ENCODE data around the gene DLG2. TPM values are rescaled to one million over a fixed set of nuclear protein-coding genes. Genes with fewer than 3 reads are reported as not detected.
"Not testable (repeated sequence)": the region's sequence is repeated elsewhere in the genome, so short reads cannot be mapped to it uniquely, and the experiment has no call there.

Gene DLG2
- total RNA-seq, 1 donor from 2014 or later: 6.1 TPM

- intact Hi-C loops (cut with DNase I): no loop called here
- no peak for ATAC-seq (ENCODE audit: poor library complexity)
These were observed 814.6 kb downstream of the DLG2 start for GRCh38 chr11:84812471-84812969.

GRCh38 chr11:84806354-84806753 lies 820.8 kb downstream of the DLG2 start:
- intact Hi-C loops (cut with DNase I): no loop called here
- DNase-seq (no peak), ATAC-seq (ENCODE audit: poor library complexity) (no peak)

More at GRCh38 chr11:84812471-84812969, 814.6 kb downstream of the DLG2 start:
- no peak for DNase-seq

GRCh38 chr11:84804041-84804440 lies 823.1 kb downstream of the DLG2 start:
- DNase-seq: no peak
- no peak for ATAC-seq (ENCODE audit: poor library complexity)
- intact Hi-C loops (cut with DNase I): no loop called here

GRCh38 chr11:84800755-84801346 lies 826.3 kb downstream of the DLG2 start:
- ATAC-seq (ENCODE audit: poor library complexity) (no peak), DNase-seq (no peak)
- intact Hi-C loops (cut with DNase I): no loop called here

- DNase-seq (no peak), ATAC-seq (ENCODE audit: poor library complexity) (no peak)
- intact Hi-C loops (cut with DNase I): no loop called here
These were observed 828.0 kb downstream of the DLG2 start for GRCh38 chr11:84799112-84799511.

- intact Hi-C loops (cut with DNase I): no loop called here
- ATAC-seq (ENCODE audit: poor library complexity): no peak
- DNase-seq: no peak
These were observed 831.4 kb downstream of the DLG2 start for GRCh38 chr11:84795698-84796097.

- no peak for ATAC-seq (ENCODE audit: poor library complexity)
- no peak for DNase-seq
- intact Hi-C loops (cut with DNase I): no loop called here
These were observed 832.3 kb downstream of the DLG2 start for GRCh38 chr11:84794663-84795443.

- no peak for DNase-seq
- intact Hi-C loops (cut with DNase I): no loop called here
- ATAC-seq (ENCODE audit: poor library complexity): peak; percentile 29
These were observed 833.8 kb downstream of the DLG2 start for GRCh38 chr11:84793318-84793717.

GRCh38 chr11:84790849-84791427 lies 836.2 kb downstream of the DLG2 start:
- intact Hi-C loops (cut with DNase I): no loop called here
- no peak for ATAC-seq (ENCODE audit: poor library complexity)
- no peak for DNase-seq

- intact Hi-C loops (cut with DNase I): no loop called here
- DNase-seq (no peak), ATAC-seq (ENCODE audit: poor library complexity) (no peak)
These were observed 838.9 kb downstream of the DLG2 start for GRCh38 chr11:84788220-84788619.

GRCh38 chr11:84784158-84784557 lies 843.0 kb downstream of the DLG2 start:
- DNase-seq; intact Hi-C loops (cut with DNase I): not testable (repeated sequence)

GRCh38 chr11:84780689-84781293 lies 846.4 kb downstream of the DLG2 start:
- ATAC-seq (ENCODE audit: poor library complexity) (peak; percentile 56), DNase-seq (no peak)
- intact Hi-C loops (cut with DNase I): no loop called here

More at GRCh38 chr11:84784158-84784557, 843.0 kb downstream of the DLG2 start:
- not testable (repeated sequence) for ATAC-seq (ENCODE audit: poor library complexity)

- intact Hi-C loops (cut with DNase I): no loop called here
- ATAC-seq (ENCODE audit: poor library complexity) (no peak), DNase-seq (no peak)
These were observed 851.6 kb downstream of the DLG2 start for GRCh38 chr11:84775503-84775902.

- intact Hi-C loops (cut with DNase I): no loop called here
- no peak for DNase-seq
- ATAC-seq (ENCODE audit: poor library complexity): no peak
These were observed 863.2 kb downstream of the DLG2 start for GRCh38 chr11:84763931-84764330.

GRCh38 chr11:84757711-84758110 lies 869.4 kb downstream of the DLG2 start:
- DNase-seq (no peak), ATAC-seq (ENCODE audit: poor library complexity) (no peak)
- intact Hi-C loops (cut with DNase I): no loop called here

- ATAC-seq (ENCODE audit: poor library complexity) (no peak), DNase-seq (no peak)
- intact Hi-C loops (cut with DNase I): no loop called here
These were observed 875.8 kb downstream of the DLG2 start for GRCh38 chr11:84751371-84751770.

GRCh38 chr11:84747871-84748270 lies 879.3 kb downstream of the DLG2 start:
- DNase-seq (no peak), ATAC-seq (ENCODE audit: poor library complexity) (no peak)
- intact Hi-C loops (cut with DNase I): no loop called here

GRCh38 chr11:84740050-84740449 lies 887.1 kb downstream of the DLG2 start:
- DNase-seq (no peak), ATAC-seq (ENCODE audit: poor library complexity) (no peak)
- intact Hi-C loops (cut with DNase I): no loop called here

GRCh38 chr11:84724256-84724655 lies 902.9 kb downstream of the DLG2 start:
- ATAC-seq (ENCODE audit: poor library complexity): no peak
- DNase-seq: no peak
- intact Hi-C loops (cut with DNase I): no loop called here

Data from Right ventricle myocardium superior (tissue), 1 donor.